Measurements from ENCODE around the gene RYR3. TPM values are rescaled to one million over a fixed set of nuclear protein-coding genes. Genes with fewer than 3 reads are reported as not detected.

RYR3 gene
- total RNA-seq, 1 experiment from 2014 or later: 0.66 TPM

DNA sequence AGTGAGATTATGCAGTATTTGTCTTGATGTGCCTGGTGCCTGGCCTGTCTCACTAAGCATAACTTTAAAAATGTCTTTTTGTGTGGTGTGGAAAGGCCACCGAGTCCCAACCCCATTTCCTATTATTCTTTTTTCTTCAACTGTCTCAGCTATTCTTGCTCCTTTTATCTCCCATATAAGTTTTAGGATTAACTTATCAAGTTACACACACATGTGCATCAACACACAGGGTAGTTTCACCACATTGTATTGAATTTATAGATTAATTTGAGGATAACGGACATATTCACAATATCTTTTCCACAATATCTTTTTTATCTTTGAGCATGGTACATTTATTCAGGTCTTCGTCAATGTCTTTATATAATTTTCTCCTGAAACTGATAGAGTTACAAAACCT is 127.6 kb downstream of the RYR3 start:
- peaks cover 4% of the 10 kb centered on the region for H3K27me3 Mint-ChIP-seq (ENCODE audit: insufficient read depth, unreplicated experiment)
- Histone ChIP-seq H3K9me3 (no peaks in the 10 kb centered on the region), H3K4me3 (ENCODE audit: low read depth, low read length) (no peak overlapping the region), H3K36me3 (ENCODE audit: control insufficient read depth, insufficient read depth, low read length) (no peaks in the 10 kb centered on the region), H3K4me1 (no peaks in the 10 kb centered on the region), H3K27me3 (replicated peaks; ENCODE audit: control insufficient read depth, insufficient read depth, low read length) (no peaks in the 10 kb centered on the region)
- ChIA-PET CTCF (no interaction called here), POLR2A (no interaction called here)
- DNase-seq: no peak
- H3K4me3 Mint-ChIP-seq (ENCODE audit: unreplicated experiment): no peak overlapping the region
- TF ChIP-seq, protein P1, sequence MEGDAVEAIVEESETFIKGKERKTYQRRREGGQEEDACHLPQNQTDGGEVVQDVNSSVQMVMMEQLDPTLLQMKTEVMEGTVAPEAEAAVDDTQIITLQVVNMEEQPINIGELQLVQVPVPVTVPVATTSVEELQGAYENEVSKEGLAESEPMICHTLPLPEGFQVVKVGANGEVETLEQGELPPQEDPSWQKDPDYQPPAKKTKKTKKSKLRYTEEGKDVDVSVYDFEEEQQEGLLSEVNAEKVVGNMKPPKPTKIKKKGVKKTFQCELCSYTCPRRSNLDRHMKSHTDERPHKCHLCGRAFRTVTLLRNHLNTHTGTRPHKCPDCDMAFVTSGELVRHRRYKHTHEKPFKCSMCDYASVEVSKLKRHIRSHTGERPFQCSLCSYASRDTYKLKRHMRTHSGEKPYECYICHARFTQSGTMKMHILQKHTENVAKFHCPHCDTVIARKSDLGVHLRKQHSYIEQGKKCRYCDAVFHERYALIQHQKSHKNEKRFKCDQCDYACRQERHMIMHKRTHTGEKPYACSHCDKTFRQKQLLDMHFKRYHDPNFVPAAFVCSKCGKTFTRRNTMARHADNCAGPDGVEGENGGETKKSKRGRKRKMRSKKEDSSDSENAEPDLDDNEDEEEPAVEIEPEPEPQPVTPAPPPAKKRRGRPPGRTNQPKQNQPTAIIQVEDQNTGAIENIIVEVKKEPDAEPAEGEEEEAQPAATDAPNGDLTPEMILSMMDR (IDR thresholded peaks at IDR 0.05; ENCODE audit: insufficient read depth in 1 of 2, low read depth in 1 of 2, low read length in 1 of 2, severe bottlenecking in 1 of 2, unreplicated experiment in 1 of 2): no peak
- no peak overlapping the region for H3K27ac Mint-ChIP-seq (ENCODE audit: unreplicated experiment)
- H3K36me3 Mint-ChIP-seq (ENCODE audit: insufficient read depth, unreplicated experiment): no peaks in the 10 kb centered on the region
- intact Hi-C loops (cut with micrococcal nuclease; ENCODE audit: unreplicated experiment): no loop called here
- H3K9me3 Mint-ChIP-seq (ENCODE audit: unreplicated experiment): no peaks in the 10 kb centered on the region
- no peaks in the 10 kb centered on the region for H3K4me1 Mint-ChIP-seq (ENCODE audit: low read depth, unreplicated experiment)
- no TSS peak for BruUV-seq (replicated peaks)

DNA sequence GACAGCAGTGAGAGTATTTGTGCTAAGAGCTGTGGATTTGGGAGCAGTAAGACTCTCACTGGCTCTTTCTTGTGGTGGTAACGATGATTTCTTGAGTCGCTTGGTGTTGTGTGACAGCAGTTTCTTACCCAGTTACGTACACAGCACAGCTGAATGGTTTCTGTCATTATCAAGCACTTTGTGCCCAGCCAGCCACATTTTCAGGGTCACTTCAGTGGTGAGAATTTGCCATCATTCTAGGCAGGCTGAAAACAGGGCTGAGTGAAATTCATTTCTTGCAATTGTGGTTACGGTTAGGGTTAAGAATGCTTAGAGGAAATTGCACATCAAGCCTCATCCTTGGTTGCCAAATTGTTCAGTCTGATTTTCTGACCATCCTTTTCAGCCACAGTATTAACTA is 130.1 kb downstream of the RYR3 start:
- no peak overlapping the region for H3K27ac Mint-ChIP-seq (ENCODE audit: unreplicated experiment)
- intact Hi-C loops (cut with micrococcal nuclease; ENCODE audit: unreplicated experiment): no loop called here
- no peak for DNase-seq
- no peaks in the 10 kb centered on the region for H3K4me1 Mint-ChIP-seq (ENCODE audit: low read depth, unreplicated experiment)
- peaks cover 8% of the 10 kb centered on the region for H3K27me3 Mint-ChIP-seq (ENCODE audit: insufficient read depth, unreplicated experiment)
- H3K36me3 Mint-ChIP-seq (ENCODE audit: insufficient read depth, unreplicated experiment): no peaks in the 10 kb centered on the region
- POLR2A ChIA-PET: no interaction called here
- Histone ChIP-seq H3K27me3 (replicated peaks; ENCODE audit: control insufficient read depth, insufficient read depth, low read length) (no peaks in the 10 kb centered on the region), H3K36me3 (ENCODE audit: control insufficient read depth, insufficient read depth, low read length) (no peaks in the 10 kb centered on the region), H3K4me1 (no peaks in the 10 kb centered on the region), H3K4me3 (ENCODE audit: low read depth, low read length) (no peak overlapping the region), H3K9me3 (no peaks in the 10 kb centered on the region)
- no peak overlapping the region for H3K4me3 Mint-ChIP-seq (ENCODE audit: unreplicated experiment)
- BruUV-seq (replicated peaks): no TSS peak
- no peaks in the 10 kb centered on the region for H3K9me3 Mint-ChIP-seq (ENCODE audit: unreplicated experiment)
- CTCF ChIA-PET: no interaction called here
- TF ChIP-seq, protein P1 (IDR thresholded peaks at IDR 0.05; ENCODE audit: insufficient read depth in 1 of 2, low read depth in 1 of 2, low read length in 1 of 2, severe bottlenecking in 1 of 2, unreplicated experiment in 1 of 2): no peak

DNA sequence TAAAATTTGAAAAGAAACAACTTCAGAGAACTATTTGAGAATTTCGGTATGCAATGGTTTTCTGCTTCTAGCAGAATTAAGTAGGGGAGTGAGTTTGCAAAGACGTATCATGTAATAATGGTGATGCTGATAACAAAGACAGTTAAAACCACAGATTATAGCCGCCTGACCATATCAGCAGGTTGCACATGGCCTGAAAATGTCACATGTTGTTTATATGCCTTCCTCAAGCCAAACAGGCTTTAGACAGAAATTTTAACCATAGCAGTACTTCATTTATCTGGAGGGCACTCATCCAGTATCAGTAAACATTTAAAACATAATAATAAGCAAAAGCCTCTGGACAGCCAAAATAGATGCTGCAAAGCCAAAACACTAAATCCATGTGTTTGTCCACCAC is 131.7 kb downstream of the RYR3 start:
- TF ChIP-seq, protein P1 (IDR thresholded peaks at IDR 0.05; ENCODE audit: insufficient read depth in 1 of 2, low read depth in 1 of 2, low read length in 1 of 2, severe bottlenecking in 1 of 2, unreplicated experiment in 1 of 2): no peak
- H3K4me1 ChIP-seq: no peaks in the 10 kb centered on the region
- no TSS peak for BruUV-seq (replicated peaks)

More for the DNA sequence above, 131.7 kb downstream of the RYR3 start:
- Histone ChIP-seq H3K9me3 (no peaks in the 10 kb centered on the region), H3K27me3 (replicated peaks; ENCODE audit: control insufficient read depth, insufficient read depth, low read length) (no peaks in the 10 kb centered on the region), H3K36me3 (ENCODE audit: control insufficient read depth, insufficient read depth, low read length) (no peaks in the 10 kb centered on the region), H3K4me3 (ENCODE audit: low read depth, low read length) (no peak overlapping the region)
- H3K27ac Mint-ChIP-seq (ENCODE audit: unreplicated experiment): no peak overlapping the region
- intact Hi-C loops (cut with micrococcal nuclease; ENCODE audit: unreplicated experiment): no loop called here
- no peaks in the 10 kb centered on the region for H3K36me3 Mint-ChIP-seq (ENCODE audit: insufficient read depth, unreplicated experiment)
- ChIA-PET CTCF (no interaction called here), POLR2A (no interaction called here)
- H3K4me1 Mint-ChIP-seq (ENCODE audit: low read depth, unreplicated experiment): no peaks in the 10 kb centered on the region
- no peak for DNase-seq
- H3K4me3 Mint-ChIP-seq (ENCODE audit: unreplicated experiment): no peak overlapping the region
- H3K27me3 Mint-ChIP-seq (ENCODE audit: insufficient read depth, unreplicated experiment): peaks cover 11% of the 10 kb centered on the region
- no peaks in the 10 kb centered on the region for H3K9me3 Mint-ChIP-seq (ENCODE audit: unreplicated experiment)
